K562 (cell line): ENCODE data around the gene ALOXE3. TPM values are rescaled to one million over a fixed set of nuclear protein-coding genes. Genes with fewer than 3 reads are reported as not detected.

Experiments used
- ATAC-seq: fragments of 200-7000 bp; cut with Tn5 transposase; 3 replicates; pipeline ENCODE4 v1.9.1; 2020; ENCODE audit warnings: moderate library complexity
- BruUV-seq: library from RNA; stranded (reverse); fragments of 400-500 nt; replicated peaks from 2 replicates; lab custom pipeline; 2021; lab: Mats Ljungman, UMichigan
- CTCF ChIA-PET: fragments of 300-600 bp; formaldehyde crosslinking; extraction: SDS; loops from one replicate; lab custom pipeline; 2021; ENCODE audit warnings: low intra/inter-chr PET ratio; lab: Yijun Ruan, JAX
- POLR2A ChIA-PET: fragments of 300-600, 350-650 bp; sonication (Branson Sonifier 250); formaldehyde crosslinking; extraction: SDS; loops from one replicate; lab custom pipeline; 2021; ENCODE audit warnings: antibody characterized with exemption, inconsistent platforms; lab: Yijun Ruan, JAX
- DNase-seq, 4 experiments: peaks; one replicate each; pipeline versions ENCODE4 v3.0.0 to v3.0.0-alpha.2; 2011 to 2018; ENCODE audit warnings: low spot score in 3 of 4, mixed read lengths in 3 of 4; ENCODE audit errors: extremely low read depth in 1 of 4
- FAIRE-seq: peaks from 2 replicates; lab custom pipeline; 2011; peaks lifted over from hg19 to GRCh38; lab: Jason Lieb, UNC
- H2AFZ ChIP-seq: 2 replicates; pipeline ENCODE4 v1.6.0; 2011; ENCODE audit warnings: low read depth, low read length, control low read depth, inconsistent platforms
- H3K27ac ChIP-seq: fragments of 200-600 bp; 3 replicates; pipeline ENCODE4 v1.8.0; 2011; ENCODE audit warnings: low read depth, mild to moderate bottlenecking, control low read depth, inconsistent platforms, low read length, moderate library complexity, mixed read lengths; ENCODE audit errors: extremely low read depth
- H3K27me3 ChIP-seq, 2 experiments: fragments of 300-600 bp in 1 of 2; 2 replicates in 1 of 2; 3 replicates in 1 of 2; pipeline versions ENCODE4 v1.6.0 to v1.8.0; 2011; ENCODE audit warnings: inconsistent platforms in 2 of 2, low read length in 2 of 2, mild to moderate bottlenecking in 1 of 2, mixed read lengths in 1 of 2, moderate library complexity in 1 of 2; ENCODE audit not compliant: control insufficient read depth in 2 of 2, insufficient read depth in 2 of 2
- H3K36me3 ChIP-seq: fragments of 300-600 bp; 3 replicates; pipeline ENCODE4 v1.8.0; 2011; ENCODE audit warnings: mild to moderate bottlenecking, low read length, inconsistent platforms; ENCODE audit not compliant: control insufficient read depth, insufficient read depth
- H3K4me1 ChIP-seq, 2 experiments: fragments of 200-600 bp in 1 of 2; replicated peaks in 1 of 2; 2 replicates in 1 of 2; 3 replicates in 1 of 2; pipeline versions ENCODE4 v1.5.1 to v1.8.0; 2011; ENCODE audit warnings: inconsistent platforms in 2 of 2, low read length in 2 of 2, mild to moderate bottlenecking in 1 of 2, mixed read lengths in 1 of 2, moderate library complexity in 1 of 2; ENCODE audit not compliant: control insufficient read depth in 2 of 2, insufficient read depth in 2 of 2
- H3K4me2 ChIP-seq: 2 replicates; pipeline ENCODE4 v1.6.1; 2011; ENCODE audit warnings: low read length, control low read depth, inconsistent platforms, mixed read lengths; ENCODE audit not compliant: insufficient read depth
- H3K4me3 ChIP-seq: fragments of 200-600 bp; sonication (generic), shearing (Covaris generic); 2 replicates; pipeline ENCODE4 v1.5.1; 2016; ENCODE audit warnings: control low read depth, inconsistent platforms
- H3K79me2 ChIP-seq: fragments of 200-600 bp; 3 replicates; pipeline ENCODE4 v1.8.0; 2011; ENCODE audit warnings: low read length, inconsistent platforms; ENCODE audit not compliant: control insufficient read depth, insufficient read depth
- H3K9ac ChIP-seq, 2 experiments: 2 replicates each; pipeline versions ENCODE4 v1.6.0 to v1.6.1; 2011; ENCODE audit warnings: low read depth in 2 of 2, low read length in 2 of 2, control low read depth in 1 of 2, inconsistent platforms in 1 of 2, mild to moderate bottlenecking in 1 of 2, mixed read lengths in 1 of 2; ENCODE audit not compliant: insufficient read depth in 1 of 2
- H3K9me1 ChIP-seq: one replicate; pipeline ENCODE4 v1.6.0; 2011; ENCODE audit warnings: inconsistent platforms, mild to moderate bottlenecking, low read length, moderate library complexity; ENCODE audit not compliant: control insufficient read depth, insufficient read depth
- H3K9me3 ChIP-seq: replicated peaks from 2 replicates; pipeline ENCODE4 v1.5.1; 2011; ENCODE audit warnings: low read depth, low read length, inconsistent platforms; ENCODE audit not compliant: control insufficient read depth, insufficient read depth
- H4K20me1 ChIP-seq: replicated peaks from 2 replicates; pipeline ENCODE4 v1.6.1; 2011; ENCODE audit warnings: low read length, inconsistent platforms, mixed read lengths; ENCODE audit not compliant: control insufficient read depth, insufficient read depth
- ASH1L ChIP-seq: fragments of 450-650 bp; IDR thresholded peaks from 2 replicates; pipeline ENCODE4 v1.6.1; 2018; ENCODE audit warnings: borderline replicate concordance, mild to moderate bottlenecking, low read depth; ENCODE audit not compliant: partially characterized antibody
- E2F4 ChIP-seq: sonication (generic); formaldehyde crosslinking; IDR thresholded peaks from 2 replicates; pipeline ENCODE4 v1.8.0; 2022; ENCODE audit warnings: mild to moderate bottlenecking, low read depth, missing genetic modification reagents
- LARP7 ChIP-seq: fragments of 450-650 bp; IDR thresholded peaks from 2 replicates; pipeline ENCODE4 v1.6.1; 2016
- MAFK ChIP-seq: IDR thresholded peaks from 2 replicates; pipeline ENCODE4 v1.6.1; 2011; ENCODE audit warnings: low read length, improper control_type of control experiment
- MAZ ChIP-seq, 2 experiments: fragments of 450-650 bp in 1 of 2; sonication (generic) in 1 of 2; formaldehyde crosslinking; IDR thresholded peaks in 1 of 2; conservative IDR thresholded peaks in 1 of 2; 2 replicates each; pipeline versions ENCODE4 v1.4.0 to v1.5.0; 2020; ENCODE audit warnings: mild to moderate bottlenecking in 1 of 2, missing genetic modification reagents in 1 of 2
- MECOM ChIP-seq: fragments of 250-450 bp; sonication (Bioruptor Pico); IDR thresholded peaks from 2 replicates; pipeline ENCODE4 v1.8.0; 2022; ENCODE audit warnings: inconsistent platforms
- NCOR1 ChIP-seq: fragments of 450-650 bp; IDR thresholded peaks from 2 replicates; pipeline ENCODE4 v1.6.1; 2016; ENCODE audit warnings: mild to moderate bottlenecking, moderate library complexity
- TAF9B ChIP-seq: fragments of 450-650 bp; IDR thresholded peaks from 2 replicates; pipeline ENCODE4 v1.6.1; 2018; ENCODE audit warnings: mild to moderate bottlenecking; ENCODE audit not compliant: partially characterized antibody
- ZFX ChIP-seq: sonication (generic); formaldehyde crosslinking; IDR thresholded peaks from 2 replicates; pipeline ENCODE4 v1.8.0; 2022; ENCODE audit warnings: mild to moderate bottlenecking, missing genetic modification reagents, moderate library complexity
- ZNF324 ChIP-seq: fragments of 250-450 bp; sonication (Bioruptor Pico); IDR thresholded peaks from 2 replicates; pipeline ENCODE4 v1.4.0; 2020; ENCODE audit warnings: mild to moderate bottlenecking
- WGBS: fragments of 100-300 bp; shearing (Covaris generic); methylation state at CpG from one replicate; pipeline ENCODE4 v1.1.6; 2016; ENCODE audit warnings: low coverage, mixed read lengths; ENCODE audit not compliant: insufficient coverage; ENCODE audit errors: missing lambda C conversion rate; 5-methylcytosine and 5-hydroxymethylcytosine counted together
- in situ Hi-C: fragments of 300-500 bp; cut with MboI; formaldehyde crosslinking; loops from 4 replicates; pipeline ENCODE4 v1.15.0; 2018; ENCODE audit warnings: inconsistent platforms, mixed read lengths
- intact Hi-C: fragments of 100-400 bp; cut with micrococcal nuclease; formaldehyde crosslinking; loops from 2 replicates; pipeline ENCODE4 v1.14.2; 2022
- polyA plus RNA-seq, 8 experiments: library from polyadenylated mRNA; depleted of rRNA in 4 of 8; stranded (reverse) in 5 of 8; unstranded in 3 of 8; fragments of >200 nt; fragmentation: Nextera tagmentation in 2 of 8; fragmentation: Illumina TruSeq in 1 of 8; extraction: Ambion mirVana in 2 of 8; extraction: Trizol in 1 of 8; gene quantifications; 2 replicates each; pipeline versions ENCODE4 v1.2.1 to v1.2.3, GENCODE V29; 2011 to 2014; ENCODE audit warnings: inconsistent platforms in 1 of 8, missing spikeins in 1 of 8
- total RNA-seq, 7 experiments: library from RNA; depleted of rRNA in 6 of 7; stranded (reverse); fragments of >200 nt in 6 of 7; fragmentation: Illumina TruSeq in 2 of 7; extraction: Trizol in 2 of 7; gene quantifications; 2 replicates each; pipeline versions ENCODE4 v1.2.1 to v1.2.3, GENCODE V29; 2011 to 2021; ENCODE audit warnings: low replicate concordance in 1 of 7
- TF ChIP-seq, protein P1 (sequence below): sonication (generic); formaldehyde crosslinking; IDR thresholded peaks from 2 replicates; pipeline ENCODE4 v1.8.0; 2022; ENCODE audit warnings: missing genetic modification reagents, mild to moderate bottlenecking, borderline replicate concordance

Gene ALOXE3
- total and polyA plus RNA-seq, 9 of the 15 experiments (the other 6 are each of a cell fraction or from before 2014, with no cell fraction given), result 0.04 TPM; not detected in 8

GRCh38 chr17:8051831-8052230 is 66.5 kb downstream of the ALOXE3 start:
- Histone ChIP-seq H3K9ac (no peak overlapping the region), H3K4me2 (no peak overlapping the region), H3K4me1 (no peaks in the 10 kb centered on the region), H3K27ac (no peak overlapping the region), H2AFZ (no peak overlapping the region), H3K9me1 (no peaks in the 10 kb centered on the region), H3K4me3 (no peak overlapping the region), H3K9me3 (no peaks in the 10 kb centered on the region), H3K36me3 (no peaks in the 10 kb centered on the region), H3K79me2 (no peaks in the 10 kb centered on the region), H3K27me3 (peaks cover 15 to 30% of the 10 kb centered on the region in 2 experiments; a peak in 4 of 5 replicates), H4K20me1 (no peaks in the 10 kb centered on the region)
- TF ChIP-seq NCOR1, result no peak
- ATAC-seq (no peak), FAIRE-seq (no peak), DNase-seq (no peak)
- ChIA-PET POLR2A (interaction anchor here (0.7 kb wide), 1 partner anchor 169 kb away, joined by 3 read pairs; no protein-coding TSS in a partner anchor), CTCF (interaction anchor here (0.6 kb wide), 1 partner anchor 1385 kb away, joined by 3 read pairs; no protein-coding TSS in a partner anchor)
- BruUV-seq, result no TSS peak
- 6% methylated on average over 4 of the region's 7 CpGs for WGBS
- intact Hi-C loops (loop anchor here (10.0 kb wide), 1 partner anchor 57 kb away; no protein-coding TSS in a partner anchor), in situ Hi-C loops (loop anchor here (25.0 kb wide), 2 partner anchors 735 to 935 kb away; partner anchors contain the start of gene MFSD6L)

- Histone ChIP-seq H3K9me1 (no peaks in the 10 kb centered on the region), H3K4me1 (no peaks in the 10 kb centered on the region), H3K4me2 (no peak overlapping the region), H3K4me3 (no peak overlapping the region), H3K36me3 (no peaks in the 10 kb centered on the region), H3K79me2 (no peaks in the 10 kb centered on the region), H3K9ac (no peak overlapping the region), H3K27ac (no peak overlapping the region), H4K20me1 (no peaks in the 10 kb centered on the region; the same call in 1 of the 2 replicates), H3K9me3 (no peaks in the 10 kb centered on the region), H2AFZ (no peak overlapping the region), H3K27me3 (peaks cover 30 to 49% of the 10 kb centered on the region in 2 experiments)
- no peak for ATAC-seq
- ChIA-PET POLR2A (no interaction called here), CTCF (no interaction called here)
- no TSS peak for BruUV-seq
- FAIRE-seq, result no peak
- DNase-seq, result no peak
- intact Hi-C loops (loop anchor here (10.0 kb wide), 1 partner anchor 224 kb away; no protein-coding TSS in a partner anchor), in situ Hi-C loops (no loop called here)
- 8% methylated on average over 8 of the region's 8 CpGs for WGBS
- TF ChIP-seq ZFX (CRISPR knock-in tag) (no peak), E2F4 (CRISPR knock-in tag) (no peak), TAF9B (no peak), MAFK (no peak), ZNF324 (CRISPR knock-in tag) (no peak), MECOM (CRISPR knock-in tag) (no peak), MAZ (CRISPR knock-in tag; conservative IDR thresholded peaks at IDR 0.05 in 1 of 2, IDR thresholded peaks at IDR 0.05 in 1 of 2) (no peak), ASH1L (no peak), LARP7 (no peak)
- TF ChIP-seq, protein P1, sequence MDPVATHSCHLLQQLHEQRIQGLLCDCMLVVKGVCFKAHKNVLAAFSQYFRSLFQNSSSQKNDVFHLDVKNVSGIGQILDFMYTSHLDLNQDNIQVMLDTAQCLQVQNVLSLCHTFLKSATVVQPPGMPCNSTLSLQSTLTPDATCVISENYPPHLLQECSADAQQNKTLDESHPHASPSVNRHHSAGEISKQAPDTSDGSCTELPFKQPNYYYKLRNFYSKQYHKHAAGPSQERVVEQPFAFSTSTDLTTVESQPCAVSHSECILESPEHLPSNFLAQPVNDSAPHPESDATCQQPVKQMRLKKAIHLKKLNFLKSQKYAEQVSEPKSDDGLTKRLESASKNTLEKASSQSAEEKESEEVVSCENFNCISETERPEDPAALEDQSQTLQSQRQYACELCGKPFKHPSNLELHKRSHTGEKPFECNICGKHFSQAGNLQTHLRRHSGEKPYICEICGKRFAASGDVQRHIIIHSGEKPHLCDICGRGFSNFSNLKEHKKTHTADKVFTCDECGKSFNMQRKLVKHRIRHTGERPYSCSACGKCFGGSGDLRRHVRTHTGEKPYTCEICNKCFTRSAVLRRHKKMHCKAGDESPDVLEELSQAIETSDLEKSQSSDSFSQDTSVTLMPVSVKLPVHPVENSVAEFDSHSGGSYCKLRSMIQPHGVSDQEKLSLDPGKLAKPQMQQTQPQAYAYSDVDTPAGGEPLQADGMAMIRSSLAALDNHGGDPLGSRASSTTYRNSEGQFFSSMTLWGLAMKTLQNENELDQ, result no peak
Observed at GRCh38 chr17:8048736-8049135, 69.6 kb downstream of the ALOXE3 start.
